Uterus (tissue), 4 donors: Measurements from ENCODE around the gene LMOD1. TPM values are rescaled to one million over a fixed set of nuclear protein-coding genes. Genes with fewer than 3 reads are reported as not detected.

Source experiments
- DNase-seq, 2 donors: peaks; one replicate each; pipeline ENCODE4 v3.0.0-alpha.2; 2019 to 2020
- H3K27ac ChIP-seq, 2 donors: fragments of 200-600 bp; sonication (generic); 1 replicate in 1 of 2; 2 replicates in 1 of 2; pipeline ENCODE4 v1.5.1; 2016 to 2018
- H3K27me3 ChIP-seq, 2 donors: fragments of 200-600 bp; sonication (generic); one replicate each; pipeline ENCODE4 v1.5.1; 2018 to 2019; ENCODE audit warnings: control low read depth in 1 of 2
- H3K36me3 ChIP-seq, 2 donors: fragments of 200-600 bp; sonication (generic); one replicate each; pipeline ENCODE4 v1.5.1; 2019; ENCODE audit warnings: control low read depth in 1 of 2
- H3K4me1 ChIP-seq, 2 donors: fragments of 200-600 bp; sonication (generic); one replicate each; pipeline ENCODE4 v1.5.1; 2018 to 2019; ENCODE audit warnings: control low read depth in 1 of 2
- H3K4me3 ChIP-seq, 2 donors: fragments of 200-600 bp; sonication (generic); 1 replicate in 1 of 2; 2 replicates in 1 of 2; pipeline ENCODE4 v1.5.1; 2018 to 2019; ENCODE audit warnings: mild to moderate bottlenecking in 1 of 2
- H3K9me3 ChIP-seq, 2 donors: fragments of 200-600 bp; sonication (generic); one replicate each; pipeline ENCODE4 v1.5.1; 2019; ENCODE audit warnings: control low read depth in 1 of 2
- CTCF ChIP-seq, 4 experiments: fragments of 200-600 bp in 2 of 4; fragments of 450-650 bp in 2 of 4; sonication (generic) in 2 of 4; IDR thresholded peaks; one replicate each; pipeline ENCODE4 v1.5.1; 2016 to 2019; ENCODE audit warnings: antibody characterized with exemption in 4 of 4, mild to moderate bottlenecking in 2 of 4, moderate library complexity in 1 of 4
- POLR2A ChIP-seq, 2 donors: fragments of 450-650 bp; IDR thresholded peaks; one replicate each; pipeline ENCODE4 v1.6.1; 2016; ENCODE audit warnings: antibody characterized with exemption in 2 of 2, mild to moderate bottlenecking in 1 of 2, moderate library complexity in 1 of 2
- intact Hi-C: fragments of 100-400 bp; cut with DNase I; formaldehyde crosslinking; loops from one replicate; pipeline ENCODE4 v1.15.1; 2023; ENCODE audit warnings: low total_unique reads
- total RNA-seq, 4 donors: library from RNA; depleted of rRNA in 3 of 4; stranded (reverse); fragments of >200 nt in 3 of 4; gene quantifications; one replicate each; pipeline versions ENCODE4 v1.1.0 to v1.2.4, GENCODE V29; 2014 to 2023
- donor health status: DM: yes; HTN: yes; CAD: no.

The LMOD1 gene
- total RNA-seq, 4 donors from 2014 or later = 38.9 to 377 (median 147) TPM

- H3K4me3 ChIP-seq = no peak overlapping the region
- H3K36me3 ChIP-seq = no peaks in the 10 kb centered on the region
- peak in 1 of 2 donors; percentile 34 for DNase-seq
- intact Hi-C loops = no loop called here
- TF ChIP-seq POLR2A (IDR thresholded peaks at IDR 0.05) = no peak
- no peak for TF ChIP-seq CTCF (IDR thresholded peaks at IDR 0.05)
- H3K9me3 ChIP-seq = no peaks in the 10 kb centered on the region
- peak overlapping the region; percentile 82 to 85 for H3K27ac ChIP-seq
- peaks cover 9 to 13% of the 10 kb centered on the region in 2 donors for H3K4me1 ChIP-seq
- H3K27me3 ChIP-seq = no peaks in the 10 kb centered on the region
Observed at GRCh38 chr1:201898992-201899391, 47.4 kb downstream of the LMOD1 start.

- no peak for TF ChIP-seq CTCF (IDR thresholded peaks at IDR 0.05)
- TF ChIP-seq POLR2A (IDR thresholded peaks at IDR 0.05) = no peak
- Histone ChIP-seq H3K4me1 (peaks cover 9 to 12% of the 10 kb centered on the region in 2 donors), H3K36me3 (no peaks in the 10 kb centered on the region), H3K27ac (peak overlapping the region; percentile 82 to 85), H3K9me3 (no peaks in the 10 kb centered on the region), H3K4me3 (no peak overlapping the region), H3K27me3 (no peaks in the 10 kb centered on the region)
- intact Hi-C loops = no loop called here
- DNase-seq = peak in 1 of 2 donors; percentile 25
Observed at GRCh38 chr1:201898240-201898894, 48.0 kb downstream of the LMOD1 start.

GRCh38 chr1:201896951-201897391 lies 49.4 kb downstream of the LMOD1 start:
- Histone ChIP-seq H3K4me1 (peaks cover 0 to 12% of the 10 kb centered on the region in 2 donors), H3K9me3 (no peaks in the 10 kb centered on the region), H3K27me3 (no peaks in the 10 kb centered on the region), H3K36me3 (no peaks in the 10 kb centered on the region), H3K27ac (peak overlapping the region; percentile 82 to 85), H3K4me3 (no peak overlapping the region)
- TF ChIP-seq CTCF (IDR thresholded peaks at IDR 0.05) = peak in 1 of 4 experiments; percentile 7
- TF ChIP-seq POLR2A (IDR thresholded peaks at IDR 0.05) = peak in 1 of 2 donors; percentile 13
- peak; percentile 63 to 83 for DNase-seq
- intact Hi-C loops = loop anchor here (2.0 kb wide), 1 partner anchor 48 kb away; no protein-coding TSS in a partner anchor

GRCh38 chr1:201895913-201896807 lies 50.2 kb downstream of the LMOD1 start:
- Histone ChIP-seq H3K4me1 (peaks cover 0 to 12% of the 10 kb centered on the region in 2 donors), H3K27me3 (no peaks in the 10 kb centered on the region), H3K36me3 (no peaks in the 10 kb centered on the region), H3K27ac (peak overlapping the region; percentile 82 to 85), H3K4me3 (no peak overlapping the region), H3K9me3 (no peaks in the 10 kb centered on the region)
- TF ChIP-seq CTCF (IDR thresholded peaks at IDR 0.05) (peak; percentile 96 to 99 (median 98)), POLR2A (IDR thresholded peaks at IDR 0.05) (peak; percentile 57)
- DNase-seq = peak; percentile 95 to 96
- intact Hi-C loops = loop anchor here (2.0 kb wide), 1 partner anchor 49 kb away; no protein-coding TSS in a partner anchor
